Effector memory CD4-positive, alpha-beta T cell (primary cell): Measurements from ENCODE around the gene FHL2.

Experiments used
- DNase-seq, 3 donors: peaks; one replicate each; pipeline ENCODE4 v3.0.0-alpha.2; 2020
- H3K27ac ChIP-seq: 2 replicates; pipeline ENCODE4 v1.7.0; 2013; ENCODE audit warnings: mild to moderate bottlenecking, low read length, moderate library complexity; ENCODE audit not compliant: insufficient read depth, poor library complexity, severe bottlenecking
- H3K27me3 ChIP-seq: replicated peaks from 2 replicates; pipeline ENCODE4 v1.7.0; 2013; ENCODE audit warnings: mild to moderate bottlenecking, low read length; ENCODE audit not compliant: insufficient read depth, control insufficient read depth, poor library complexity, severe bottlenecking
- H3K36me3 ChIP-seq: 2 replicates; pipeline ENCODE4 v1.7.0; 2013; ENCODE audit warnings: mild to moderate bottlenecking, low read length, moderate library complexity; ENCODE audit not compliant: control insufficient read depth, insufficient read depth
- H3K4me1 ChIP-seq: 2 replicates; pipeline ENCODE4 v1.7.0; 2013; ENCODE audit warnings: low read length, mild to moderate bottlenecking; ENCODE audit not compliant: control insufficient read depth, insufficient read depth, poor library complexity, severe bottlenecking
- H3K4me3 ChIP-seq: 2 replicates; pipeline ENCODE4 v1.7.0; 2013; ENCODE audit warnings: low read length, low read depth, mild to moderate bottlenecking; ENCODE audit not compliant: insufficient read depth, poor library complexity, severe bottlenecking
- H3K9me3 ChIP-seq: 2 replicates; pipeline ENCODE4 v1.7.0; 2013; ENCODE audit warnings: mild to moderate bottlenecking, low read length, moderate library complexity; ENCODE audit not compliant: control insufficient read depth

The FHL2 gene

DNA sequence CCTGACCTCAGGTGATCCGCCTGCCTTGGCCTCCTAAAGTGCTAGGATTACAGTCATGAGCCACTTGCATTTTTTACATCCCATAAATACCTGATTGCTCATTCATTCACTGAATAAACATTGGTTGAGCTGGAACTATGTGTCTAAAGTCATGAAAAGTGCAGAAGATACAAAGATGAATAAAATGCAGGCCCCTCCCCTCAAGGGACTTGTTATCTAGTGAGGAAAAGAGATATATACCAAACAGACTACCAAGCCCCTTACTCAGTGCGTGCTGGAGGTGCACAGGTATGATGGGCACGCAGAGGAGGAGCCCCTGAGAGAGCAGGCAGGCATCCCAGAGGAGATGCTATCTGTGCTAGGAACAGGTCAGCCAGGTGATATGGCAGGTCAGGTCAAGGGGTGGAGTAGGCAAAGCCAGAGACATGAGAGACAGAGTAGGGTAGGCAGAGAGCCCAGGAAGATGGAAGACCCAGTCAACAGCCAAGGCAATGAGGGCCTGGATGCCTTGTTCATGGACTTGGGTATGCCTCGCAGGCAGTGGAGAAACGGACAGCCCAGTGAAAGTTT lies 7.7 kb downstream of the FHL2 start:
- H3K4me3 ChIP-seq, result no peak overlapping the region
- DNase-seq, result no peak
- no peaks in the 10 kb centered on the region for H3K9me3 ChIP-seq
- H3K27me3 ChIP-seq, result no peaks in the 10 kb centered on the region
- no peaks in the 10 kb centered on the region for H3K4me1 ChIP-seq
- no peaks in the 10 kb centered on the region for H3K36me3 ChIP-seq
- H3K27ac ChIP-seq, result no peak overlapping the region

DNA sequence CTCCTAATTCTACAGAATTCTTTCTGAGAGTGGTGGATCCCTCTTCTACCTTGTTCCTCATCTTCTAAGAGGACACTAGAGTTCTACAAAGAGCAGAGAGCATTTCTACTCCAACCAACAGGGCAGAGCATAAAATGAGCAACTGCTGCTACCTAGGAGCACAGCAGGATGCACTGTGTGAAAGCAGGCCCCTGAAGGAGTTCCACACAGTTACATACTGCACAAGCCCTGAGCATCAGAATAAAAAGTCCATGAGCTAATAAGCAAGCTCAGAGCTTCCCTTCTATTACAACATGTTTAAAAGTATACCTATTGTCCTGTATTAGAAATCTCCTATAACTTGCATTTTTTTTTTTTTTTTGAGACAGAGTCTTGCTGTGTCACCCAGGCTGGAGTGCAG lies 8.4 kb downstream of the FHL2 start:
- H3K27me3 ChIP-seq, result no peaks in the 10 kb centered on the region
- no peaks in the 10 kb centered on the region for H3K9me3 ChIP-seq
- DNase-seq, result no peak
- H3K36me3 ChIP-seq, result no peaks in the 10 kb centered on the region
- H3K27ac ChIP-seq, result no peak overlapping the region
- H3K4me1 ChIP-seq, result no peaks in the 10 kb centered on the region
- H3K4me3 ChIP-seq, result no peak overlapping the region

DNA sequence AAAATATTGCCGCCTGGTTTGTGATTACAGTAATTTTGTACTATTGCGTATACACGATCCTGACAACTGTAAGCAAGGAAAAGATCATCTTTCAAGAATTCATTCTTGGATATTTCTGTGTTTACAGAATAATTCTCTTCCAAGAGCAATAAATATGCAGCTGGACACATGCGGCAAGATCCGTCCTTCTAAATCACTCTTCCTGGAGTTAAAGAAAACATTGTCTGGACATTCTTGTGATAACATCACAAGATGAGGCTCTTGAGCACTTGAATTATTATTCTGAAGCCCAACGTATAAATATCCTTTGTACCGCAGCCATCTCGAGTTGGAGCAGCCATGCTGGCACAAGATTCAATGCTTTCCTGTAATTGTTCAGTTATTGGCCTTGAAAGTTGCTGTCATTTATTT lies 9.9 kb downstream of the FHL2 start:
- H3K27me3 ChIP-seq, result no peaks in the 10 kb centered on the region
- no peaks in the 10 kb centered on the region for H3K36me3 ChIP-seq
- H3K4me1 ChIP-seq, result no peaks in the 10 kb centered on the region
- H3K27ac ChIP-seq, result no peak overlapping the region
- H3K9me3 ChIP-seq, result no peaks in the 10 kb centered on the region
- no peak overlapping the region for H3K4me3 ChIP-seq
- no peak for DNase-seq

DNA sequence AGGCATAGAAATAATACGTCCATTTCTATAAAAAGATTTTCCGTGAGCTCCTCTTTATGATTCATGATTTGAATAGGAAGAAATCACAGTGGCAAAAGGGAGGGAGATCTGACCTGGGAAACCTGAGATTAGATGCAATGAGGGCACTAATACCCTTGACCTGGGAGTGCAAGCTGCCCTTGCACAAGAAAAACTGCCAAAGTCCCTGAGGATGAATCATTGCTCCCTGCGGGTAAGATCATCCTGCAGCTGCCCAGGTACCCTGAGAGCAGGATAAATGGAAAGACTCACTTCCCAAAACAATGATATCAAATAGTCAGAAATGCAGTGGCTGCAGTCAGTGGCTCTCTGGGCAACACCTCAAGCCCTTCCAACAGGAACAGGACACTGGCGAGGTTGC lies 11.6 kb downstream of the FHL2 start:
- no peaks in the 10 kb centered on the region for H3K27me3 ChIP-seq
- H3K36me3 ChIP-seq, result no peaks in the 10 kb centered on the region
- no peak overlapping the region for H3K4me3 ChIP-seq
- no peaks in the 10 kb centered on the region for H3K9me3 ChIP-seq
- H3K4me1 ChIP-seq, result no peaks in the 10 kb centered on the region
- H3K27ac ChIP-seq, result no peak overlapping the region
- no peak for DNase-seq

DNA sequence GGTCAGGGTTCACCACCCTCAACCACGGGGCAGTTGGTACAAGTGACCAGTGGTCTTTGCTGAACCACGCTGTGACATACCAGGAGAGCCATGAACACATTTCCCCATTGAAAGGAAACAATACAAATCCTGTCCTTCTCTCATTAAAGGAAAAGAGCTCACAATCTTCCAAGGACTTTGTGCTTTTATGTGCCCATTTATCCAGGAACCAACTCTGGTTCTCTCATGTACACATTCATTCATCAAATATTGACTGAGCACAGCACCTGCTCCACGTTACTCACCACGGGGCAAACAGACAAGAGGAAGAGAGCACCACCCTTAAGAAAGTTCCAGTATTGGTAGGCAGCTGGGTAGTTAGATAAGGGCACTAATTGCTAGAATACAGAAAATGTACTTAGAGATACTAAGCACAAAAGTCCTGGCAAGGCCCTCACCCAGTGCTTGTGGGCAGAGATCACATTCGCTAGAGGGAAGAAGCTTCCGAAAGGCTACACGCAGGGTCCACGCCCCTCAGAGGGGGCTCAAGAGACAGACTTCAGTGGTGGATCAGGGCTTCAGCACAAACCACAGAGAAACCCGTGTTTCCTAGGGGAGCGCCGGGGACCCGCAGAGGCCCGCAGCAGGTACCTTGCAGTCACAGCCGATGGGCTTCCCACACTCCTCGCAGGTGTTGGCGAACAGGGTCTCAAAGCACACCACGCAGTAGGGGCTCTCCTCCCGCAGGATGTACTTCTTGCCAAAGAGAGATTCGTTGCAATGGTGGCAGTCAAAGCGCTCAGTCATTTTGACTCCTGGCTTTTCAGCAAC lies 12.9 kb downstream of the FHL2 start:
- DNase-seq, result no peak
- Histone ChIP-seq H3K27me3 (no peaks in the 10 kb centered on the region), H3K36me3 (no peaks in the 10 kb centered on the region), H3K4me3 (no peak overlapping the region), H3K27ac (no peak overlapping the region), H3K4me1 (no peaks in the 10 kb centered on the region), H3K9me3 (no peaks in the 10 kb centered on the region)

DNA sequence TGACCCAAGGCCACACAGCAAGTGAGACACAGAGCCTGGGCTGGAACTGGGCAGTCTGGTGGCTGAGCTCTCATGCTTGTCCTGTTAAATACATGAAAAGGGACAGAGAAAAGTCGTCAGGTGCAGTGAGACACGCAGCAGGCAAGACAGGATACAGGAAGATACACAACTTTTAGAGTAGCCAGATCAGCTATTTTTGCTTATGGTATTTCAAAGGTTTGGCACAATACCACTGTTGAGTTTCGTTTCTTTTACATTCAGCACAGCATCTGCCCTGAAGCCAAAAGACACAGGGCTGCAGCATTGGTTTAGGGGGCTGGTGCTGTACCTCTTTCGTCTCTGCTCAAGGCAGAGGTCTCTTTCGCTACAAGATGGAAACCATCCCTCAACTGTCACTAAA lies 14.0 kb downstream of the FHL2 start:
- Histone ChIP-seq H3K4me1 (no peaks in the 10 kb centered on the region), H3K9me3 (no peaks in the 10 kb centered on the region), H3K27ac (no peak overlapping the region), H3K27me3 (no peaks in the 10 kb centered on the region), H3K4me3 (no peak overlapping the region), H3K36me3 (no peaks in the 10 kb centered on the region)
- DNase-seq, result no peak

DNA sequence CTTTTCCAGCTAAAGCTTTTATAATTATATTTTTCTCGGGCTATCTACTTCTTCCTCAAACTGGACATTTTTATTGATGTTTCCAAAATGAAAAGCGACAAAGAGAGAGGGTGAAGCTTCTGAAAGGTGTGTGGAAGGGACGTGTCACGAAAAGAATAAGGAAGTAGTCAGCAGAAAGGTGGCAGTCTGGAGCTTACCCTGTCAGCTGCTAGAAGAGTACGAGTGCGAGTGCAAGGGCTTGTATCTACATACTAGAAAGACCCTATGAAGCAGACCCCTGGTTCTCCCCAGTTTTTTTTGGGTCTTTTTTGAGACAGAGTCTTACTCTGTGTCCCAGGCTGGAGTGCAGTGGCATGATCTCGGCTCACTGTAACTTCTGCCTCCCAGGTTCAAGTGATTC lies 14.6 kb downstream of the FHL2 start:
- no peaks in the 10 kb centered on the region for H3K9me3 ChIP-seq
- no peaks in the 10 kb centered on the region for H3K36me3 ChIP-seq
- no peak overlapping the region for H3K4me3 ChIP-seq
- H3K27me3 ChIP-seq, result no peaks in the 10 kb centered on the region
- no peaks in the 10 kb centered on the region for H3K4me1 ChIP-seq
- DNase-seq, result no peak
- no peak overlapping the region for H3K27ac ChIP-seq

DNA sequence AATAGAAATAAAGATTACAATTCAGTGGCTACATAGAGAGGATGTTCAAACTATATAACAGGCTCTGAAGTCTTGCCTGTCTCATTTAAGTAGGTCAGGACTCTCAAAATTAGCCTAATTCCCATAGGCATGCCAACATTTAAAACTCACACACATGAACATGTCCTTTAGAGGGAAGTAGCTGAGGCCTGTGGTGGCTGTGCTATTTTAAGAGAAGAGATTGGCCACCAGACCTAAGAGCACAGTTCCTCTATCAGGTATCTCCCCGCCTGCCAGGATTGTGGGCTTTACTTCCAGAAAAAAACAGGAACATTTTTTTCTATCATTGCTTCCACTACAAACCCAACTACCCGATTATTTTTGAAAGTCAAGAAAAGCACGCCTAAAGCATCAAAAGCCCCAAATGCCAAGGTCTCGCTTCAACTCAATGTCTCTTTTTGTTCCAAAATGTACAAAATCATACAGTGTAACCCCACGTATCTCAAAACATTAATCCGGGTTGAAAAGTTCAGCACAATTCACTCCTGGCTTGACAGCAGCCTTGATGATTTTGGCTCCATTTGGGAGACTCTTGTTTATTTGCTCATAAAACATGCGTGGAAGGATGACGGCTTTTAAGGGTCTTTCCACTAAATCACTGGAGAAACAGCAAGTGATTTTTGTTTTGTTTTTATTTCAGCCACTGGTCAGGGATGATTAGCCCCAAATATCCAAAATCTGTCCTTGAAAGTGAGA lies 15.3 kb downstream of the FHL2 start:
- H3K27ac ChIP-seq, result no peak overlapping the region
- H3K36me3 ChIP-seq, result no peaks in the 10 kb centered on the region
- no peaks in the 10 kb centered on the region for H3K4me1 ChIP-seq
- no peak for DNase-seq
- H3K9me3 ChIP-seq, result no peaks in the 10 kb centered on the region
- H3K4me3 ChIP-seq, result no peak overlapping the region
- no peaks in the 10 kb centered on the region for H3K27me3 ChIP-seq

DNA sequence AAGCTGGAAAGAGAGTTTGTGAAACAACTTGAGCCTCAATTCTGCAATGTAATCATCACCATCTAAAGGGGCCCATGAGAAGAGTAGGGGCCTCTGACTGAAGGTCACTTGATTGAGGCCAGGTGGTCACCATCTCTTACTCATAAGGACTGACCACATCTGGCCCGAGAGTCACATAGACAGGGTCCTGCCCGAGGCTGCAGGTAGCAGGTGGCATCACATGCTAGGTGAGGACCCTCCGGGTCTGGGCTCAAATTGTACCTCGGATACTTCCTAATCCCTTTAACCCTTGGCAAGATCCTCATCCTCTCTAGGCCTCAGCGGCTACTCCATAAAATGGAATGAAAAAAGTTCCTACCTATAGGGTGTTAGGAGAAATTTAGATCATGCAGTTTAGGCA lies 16.7 kb downstream of the FHL2 start:
- no peaks in the 10 kb centered on the region for H3K4me1 ChIP-seq
- no peaks in the 10 kb centered on the region for H3K27me3 ChIP-seq
- no peaks in the 10 kb centered on the region for H3K9me3 ChIP-seq
- H3K36me3 ChIP-seq, result no peaks in the 10 kb centered on the region
- no peak for DNase-seq
- H3K27ac ChIP-seq, result no peak overlapping the region
- no peak overlapping the region for H3K4me3 ChIP-seq

DNA sequence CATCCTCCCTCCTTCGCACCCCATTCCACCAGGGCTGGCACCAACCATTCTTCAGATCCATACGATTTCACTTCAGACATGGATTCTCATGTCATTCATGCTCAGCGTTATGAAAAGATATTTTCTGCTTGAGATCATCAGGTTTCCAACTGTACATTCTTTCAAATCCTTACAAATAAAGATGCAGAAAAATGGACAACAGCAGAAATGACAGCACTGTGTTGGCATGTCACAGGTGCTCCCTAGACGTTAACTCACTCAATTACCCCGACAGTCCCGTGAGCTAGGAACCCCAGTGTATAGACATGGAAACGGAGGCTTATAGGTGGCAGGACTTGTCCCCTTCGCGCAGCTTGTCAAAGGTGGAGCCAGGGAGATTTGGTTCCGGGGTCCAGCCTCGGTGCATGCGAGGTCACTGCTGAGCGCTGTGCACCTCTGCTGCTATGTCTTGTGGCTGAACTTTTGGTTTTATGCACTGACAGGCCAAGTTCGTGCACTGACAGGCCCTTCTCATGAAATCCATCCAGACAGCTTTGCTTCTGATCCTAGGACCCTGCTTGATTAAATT lies 17.7 kb downstream of the FHL2 start:
- H3K27ac ChIP-seq, result no peak overlapping the region

More for the DNA sequence above, 17.7 kb downstream of the FHL2 start:
- no peak for DNase-seq
- no peaks in the 10 kb centered on the region for H3K27me3 ChIP-seq
- H3K4me1 ChIP-seq, result no peaks in the 10 kb centered on the region
- H3K4me3 ChIP-seq, result no peak overlapping the region
- H3K36me3 ChIP-seq, result no peaks in the 10 kb centered on the region
- H3K9me3 ChIP-seq, result no peaks in the 10 kb centered on the region
